Measurements from ENCODE around the gene SLC13A1.

GRCh38 chr7:123210986-123211385 is 11.2 kb upstream of the SLC13A1 start:
- TF ChIP-seq CTCF (IDR thresholded peaks at IDR 0.05): no peak
- TF ChIP-seq POLR2AphosphoS2 (conservative IDR thresholded peaks at IDR 0.05; ENCODE audit: low read length): no peak
- no peak for TF ChIP-seq NPAS2 (CRISPR knock-in tag; IDR thresholded peaks at IDR 0.05; ENCODE audit: borderline replicate concordance)
- TF ChIP-seq BHLHE40 (IDR thresholded peaks at IDR 0.05; ENCODE audit: low read depth, low read length): no peak
- TF ChIP-seq POLR2A (IDR thresholded peaks at IDR 0.05; ENCODE audit: low read length): no peak
- TF ChIP-seq ELK1 (IDR thresholded peaks at IDR 0.05; ENCODE audit: low read depth, low read length): no peak
- TF ChIP-seq PBX3 (IDR thresholded peaks at IDR 0.05): no peak
- no peak for TF ChIP-seq MAZ (IDR thresholded peaks at IDR 0.05; ENCODE audit: borderline replicate concordance, low read depth, low read length)
- TF ChIP-seq BCL3 (IDR thresholded peaks at IDR 0.05): no peak
- no peak for TF ChIP-seq USF2 (IDR thresholded peaks at IDR 0.05)
